ENCODE data around the gene ERC2.

The ERC2 gene

GRCh38 chr3:56423661-56424099, 44.6 kb downstream of the ERC2 start:
- Histone ChIP-seq H3K36me3 (no peaks in the 10 kb centered on the region), H3K27me3 (no peaks in the 10 kb centered on the region), H3K4me3 (ENCODE audit: low read depth, low read length) (no peak overlapping the region), H3K9me3 (no peaks in the 10 kb centered on the region), H3K4me1 (no peaks in the 10 kb centered on the region)
- no peak for DNase-seq
- TF ChIP-seq CTCF (IDR thresholded peaks at IDR 0.05; ENCODE audit: low read depth, low read length), result no peak

- H3K4me1 ChIP-seq, result no peaks in the 10 kb centered on the region
- no peaks in the 10 kb centered on the region for H3K36me3 ChIP-seq
- TF ChIP-seq CTCF (IDR thresholded peaks at IDR 0.05; ENCODE audit: low read depth, low read length), result no peak
- no peaks in the 10 kb centered on the region for H3K9me3 ChIP-seq
- H3K27me3 ChIP-seq, result no peaks in the 10 kb centered on the region
- no peak overlapping the region for H3K4me3 ChIP-seq (ENCODE audit: low read depth, low read length)
- no peak for DNase-seq
Measured at GRCh38 chr3:56422316-56422715, 46.0 kb downstream of the ERC2 start.

- Histone ChIP-seq H3K9me3 (no peaks in the 10 kb centered on the region), H3K4me3 (ENCODE audit: low read depth, low read length) (no peak overlapping the region), H3K4me1 (no peaks in the 10 kb centered on the region), H3K27me3 (no peaks in the 10 kb centered on the region), H3K36me3 (no peaks in the 10 kb centered on the region)
- DNase-seq, result no peak
- TF ChIP-seq CTCF (IDR thresholded peaks at IDR 0.05; ENCODE audit: low read depth, low read length), result no peak
Measured at GRCh38 chr3:56421205-56421604, 47.1 kb downstream of the ERC2 start.

- H3K4me3 ChIP-seq (ENCODE audit: low read depth, low read length), result no peak overlapping the region
- DNase-seq, result no peak
- no peaks in the 10 kb centered on the region for H3K9me3 ChIP-seq
- no peaks in the 10 kb centered on the region for H3K36me3 ChIP-seq
- TF ChIP-seq CTCF (IDR thresholded peaks at IDR 0.05; ENCODE audit: low read depth, low read length), result no peak
- no peaks in the 10 kb centered on the region for H3K4me1 ChIP-seq
- no peaks in the 10 kb centered on the region for H3K27me3 ChIP-seq
Measured at GRCh38 chr3:56415652-56416051, 52.6 kb downstream of the ERC2 start.

GRCh38 chr3:56413911-56414310, 54.4 kb downstream of the ERC2 start:
- no peaks in the 10 kb centered on the region for H3K4me1 ChIP-seq
- H3K36me3 ChIP-seq, result no peaks in the 10 kb centered on the region
- H3K27me3 ChIP-seq, result no peaks in the 10 kb centered on the region
- no peaks in the 10 kb centered on the region for H3K9me3 ChIP-seq
- no peak for TF ChIP-seq CTCF (IDR thresholded peaks at IDR 0.05; ENCODE audit: low read depth, low read length)
- no peak overlapping the region for H3K4me3 ChIP-seq (ENCODE audit: low read depth, low read length)
- no peak for DNase-seq

- Histone ChIP-seq H3K36me3 (no peaks in the 10 kb centered on the region), H3K9me3 (no peaks in the 10 kb centered on the region), H3K4me1 (no peaks in the 10 kb centered on the region), H3K4me3 (ENCODE audit: low read depth, low read length) (no peak overlapping the region), H3K27me3 (no peaks in the 10 kb centered on the region)
- TF ChIP-seq CTCF (IDR thresholded peaks at IDR 0.05; ENCODE audit: low read depth, low read length), result no peak
- no peak for DNase-seq
Measured at GRCh38 chr3:56411166-56411565, 57.1 kb downstream of the ERC2 start.
